Measurements from ENCODE around the gene SLC2A6.

Gene SLC2A6

GRCh38 chr9:133513214-133514100 lies 34.6 kb upstream of the SLC2A6 start:
- DNase-seq (ENCODE audit: low read depth in 1 of 2, low spot score in 1 of 2), result no peak
- in situ Hi-C loops (cut with HindIII; ENCODE audit: low pct_unique_long_range_greater_than_20kb, low sequenced_read_pairs), result no loop called here
- no peak for TF ChIP-seq JUND (IDR thresholded peaks at IDR 0.05; ENCODE audit: low read depth)

GRCh38 chr9:133512253-133513213 lies 33.6 kb upstream of the SLC2A6 start:
- no peak for TF ChIP-seq JUND (IDR thresholded peaks at IDR 0.05; ENCODE audit: low read depth)
- no peak for DNase-seq (ENCODE audit: low read depth in 1 of 2, low spot score in 1 of 2)
- in situ Hi-C loops (cut with HindIII; ENCODE audit: low pct_unique_long_range_greater_than_20kb, low sequenced_read_pairs), result no loop called here

DNA sequence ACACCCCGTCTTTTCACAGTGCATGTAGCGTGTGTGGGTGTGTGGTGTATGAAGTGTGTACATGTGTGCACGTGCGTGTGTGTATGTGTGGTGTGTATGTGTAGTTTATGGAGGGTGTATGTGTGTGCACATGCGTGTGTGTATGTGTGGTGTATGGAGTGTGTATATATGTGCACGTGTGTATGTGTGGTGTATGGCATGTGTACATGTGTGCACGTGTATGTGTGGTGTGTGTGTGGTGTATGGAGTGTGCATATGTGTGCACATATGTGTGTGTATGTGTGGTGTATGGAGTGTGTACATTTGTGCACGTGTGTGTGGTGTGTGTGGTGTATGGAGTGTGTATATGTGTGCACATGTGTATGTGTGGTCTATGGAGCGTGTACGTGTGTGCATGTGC lies 32.7 kb upstream of the SLC2A6 start:
- no peak for DNase-seq (ENCODE audit: low read depth in 1 of 2, low spot score in 1 of 2)
- in situ Hi-C loops (cut with HindIII; ENCODE audit: low pct_unique_long_range_greater_than_20kb, low sequenced_read_pairs), result no loop called here
- no peak for TF ChIP-seq JUND (IDR thresholded peaks at IDR 0.05; ENCODE audit: low read depth)

- no peak for DNase-seq (ENCODE audit: low read depth in 1 of 2, low spot score in 1 of 2)
- in situ Hi-C loops (cut with HindIII; ENCODE audit: low pct_unique_long_range_greater_than_20kb, low sequenced_read_pairs), result no loop called here
- TF ChIP-seq JUND (IDR thresholded peaks at IDR 0.05; ENCODE audit: low read depth), result no peak
These were observed 32.1 kb upstream of the SLC2A6 start for GRCh38 chr9:133510926-133511505.

DNA sequence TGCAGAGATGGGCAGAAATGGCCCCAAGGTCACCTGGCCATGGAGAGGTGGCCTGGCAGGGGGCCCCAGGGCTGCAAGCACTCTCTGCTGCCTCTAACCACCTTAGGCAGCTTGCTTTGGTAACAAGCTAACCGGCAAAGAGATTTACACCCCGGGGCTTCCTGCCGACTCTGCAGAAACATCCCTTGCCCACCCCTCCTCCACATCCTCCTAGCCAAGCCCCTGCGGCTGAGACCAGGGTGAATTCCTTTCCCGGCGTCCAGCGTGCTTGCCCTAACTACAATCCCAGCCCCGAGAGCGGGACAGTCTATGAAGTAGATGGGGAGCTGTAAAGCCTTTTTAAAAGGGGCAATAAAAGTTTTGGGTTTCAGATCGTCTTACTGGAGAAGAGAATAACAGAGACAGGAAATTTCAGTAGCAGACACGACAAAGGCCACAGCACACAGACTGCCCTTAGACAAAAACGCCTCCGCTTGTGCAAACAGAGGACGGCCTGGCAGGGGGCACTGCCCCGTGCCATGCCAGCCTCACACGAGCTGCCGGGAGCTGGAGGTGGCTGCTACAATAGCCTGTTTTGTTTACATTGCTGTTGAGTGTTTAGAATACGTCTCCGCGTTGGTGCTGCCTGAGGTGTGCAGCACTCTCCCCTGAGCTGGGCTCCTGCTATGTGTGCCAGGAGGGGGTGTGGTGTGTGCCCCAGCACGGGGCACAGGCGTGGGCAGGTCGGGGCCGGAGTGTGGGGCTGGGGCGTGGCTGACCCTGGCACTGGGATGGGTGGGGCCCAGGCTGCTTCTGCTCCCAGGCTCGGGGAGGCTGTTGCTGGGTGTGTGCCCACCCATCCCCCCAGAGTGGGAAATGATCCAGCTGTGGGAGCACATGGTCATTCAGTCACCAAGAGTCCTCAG lies 30.5 kb upstream of the SLC2A6 start:
- TF ChIP-seq JUND (IDR thresholded peaks at IDR 0.05; ENCODE audit: low read depth), result no peak

GRCh38 chr9:133508046-133508445 lies 29.1 kb upstream of the SLC2A6 start:
- DNase-seq (ENCODE audit: low read depth in 1 of 2, low spot score in 1 of 2), result no peak
- no peak for TF ChIP-seq JUND (IDR thresholded peaks at IDR 0.05; ENCODE audit: low read depth)
- in situ Hi-C loops (cut with HindIII; ENCODE audit: low pct_unique_long_range_greater_than_20kb, low sequenced_read_pairs), result no loop called here

More for the DNA sequence above, 30.5 kb upstream of the SLC2A6 start:
- in situ Hi-C loops (cut with HindIII; ENCODE audit: low pct_unique_long_range_greater_than_20kb, low sequenced_read_pairs), result no loop called here
- DNase-seq (ENCODE audit: low read depth in 1 of 2, low spot score in 1 of 2), result peak; percentile 62 to 69

- DNase-seq (ENCODE audit: low read depth in 1 of 2, low spot score in 1 of 2), result no peak
- no peak for TF ChIP-seq JUND (IDR thresholded peaks at IDR 0.05; ENCODE audit: low read depth)
- in situ Hi-C loops (cut with HindIII; ENCODE audit: low pct_unique_long_range_greater_than_20kb, low sequenced_read_pairs), result no loop called here
These were observed 28.5 kb upstream of the SLC2A6 start for GRCh38 chr9:133507246-133507965.

DNA sequence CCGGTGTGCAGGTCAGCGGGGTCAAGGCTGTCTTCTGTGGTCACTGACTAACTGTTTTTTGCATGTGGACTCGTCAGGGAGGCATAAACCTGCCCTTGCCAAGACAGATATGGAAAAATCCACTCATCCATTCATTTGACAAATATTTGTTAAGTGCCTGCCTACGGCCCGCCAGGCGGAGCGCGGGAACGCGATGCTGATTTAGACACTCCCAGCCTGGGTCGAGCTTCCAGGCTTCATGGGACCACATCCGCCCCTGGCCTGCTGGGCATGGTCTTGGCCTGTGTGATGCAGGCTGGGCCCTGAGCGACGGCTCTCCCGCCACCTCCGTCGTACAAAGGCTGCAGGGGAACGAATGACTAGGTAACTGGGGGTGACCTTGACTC lies 27.7 kb upstream of the SLC2A6 start:
- no peak for TF ChIP-seq JUND (IDR thresholded peaks at IDR 0.05; ENCODE audit: low read depth)
- in situ Hi-C loops (cut with HindIII; ENCODE audit: low pct_unique_long_range_greater_than_20kb, low sequenced_read_pairs), result no loop called here
- peak in 1 of 2 experiments; percentile 28 for DNase-seq (ENCODE audit: low read depth in 1 of 2, low spot score in 1 of 2)

GRCh38 chr9:133505901-133506652 lies 27.2 kb upstream of the SLC2A6 start:
- in situ Hi-C loops (cut with HindIII; ENCODE audit: low pct_unique_long_range_greater_than_20kb, low sequenced_read_pairs), result no loop called here

GRCh38 chr9:133505186-133505830 lies 26.4 kb upstream of the SLC2A6 start:
- DNase-seq (ENCODE audit: low read depth in 1 of 2, low spot score in 1 of 2), result no peak
- in situ Hi-C loops (cut with HindIII; ENCODE audit: low pct_unique_long_range_greater_than_20kb, low sequenced_read_pairs), result no loop called here
- no peak for TF ChIP-seq JUND (IDR thresholded peaks at IDR 0.05; ENCODE audit: low read depth)

More at GRCh38 chr9:133505901-133506652, 27.2 kb upstream of the SLC2A6 start:
- no peak for TF ChIP-seq JUND (IDR thresholded peaks at IDR 0.05; ENCODE audit: low read depth)
- no peak for DNase-seq (ENCODE audit: low read depth in 1 of 2, low spot score in 1 of 2)
